Breast epithelium (tissue), 4 donors: Measurements from ENCODE around the gene NUDT1. TPM values are rescaled to one million over a fixed set of nuclear protein-coding genes. Genes with fewer than 3 reads are reported as not detected.

ENCODE experiments used
- DNase-seq, 2 donors: peaks; one replicate each; pipeline ENCODE4 v3.0.0-alpha.2; 2019; ENCODE audit warnings: low spot score in 2 of 2
- H3K27ac ChIP-seq, 2 donors: fragments of 200-600 bp; sonication (generic) in 1 of 2; one replicate each; pipeline ENCODE4 v1.5.1; 2016 to 2019; ENCODE audit warnings: mild to moderate bottlenecking in 1 of 2
- H3K27me3 ChIP-seq, 2 donors: fragments of 200-600 bp; sonication (generic) in 1 of 2; one replicate each; pipeline versions ENCODE4 v1.5.1 to v1.6.0; 2017 to 2019; ENCODE audit warnings: control low read depth in 1 of 2, mild to moderate bottlenecking in 1 of 2
- H3K36me3 ChIP-seq: fragments of 200-600 bp; one replicate; pipeline ENCODE4 v1.5.1; 2019
- H3K4me1 ChIP-seq, 2 donors: fragments of 200-600 bp; sonication (generic); one replicate each; pipeline ENCODE4 v1.5.1; 2016 to 2019; ENCODE audit warnings: control low read depth in 1 of 2
- H3K4me3 ChIP-seq, 3 donors: fragments of 200-600 bp; sonication (generic); 1 replicate in 2 of 3; 2 replicates in 1 of 3; pipeline ENCODE4 v1.5.1; 2016 to 2019; ENCODE audit warnings: mild to moderate bottlenecking in 3 of 3, moderate library complexity in 2 of 3
- H3K9me3 ChIP-seq, 2 donors: fragments of 200-600 bp; sonication (generic) in 1 of 2; one replicate each; pipeline ENCODE4 v1.5.1; 2016 to 2019; ENCODE audit warnings: control low read depth in 1 of 2
- CTCF ChIP-seq, 3 donors: fragments of 450-650 bp; IDR thresholded peaks; one replicate each; pipeline ENCODE4 v1.5.1; 2016 to 2017; ENCODE audit warnings: antibody characterized with exemption in 3 of 3, mild to moderate bottlenecking in 3 of 3, moderate library complexity in 3 of 3
- POLR2A ChIP-seq: fragments of 450-650 bp; IDR thresholded peaks from one replicate; pipeline ENCODE4 v1.6.1; 2016; ENCODE audit warnings: antibody characterized with exemption, mild to moderate bottlenecking, moderate library complexity
- POLR2AphosphoS5 ChIP-seq, 3 donors: sonication (generic); formaldehyde crosslinking; IDR thresholded peaks; one replicate each; pipeline ENCODE4 v1.6.1; 2017; ENCODE audit warnings: antibody characterized with exemption in 3 of 3
- intact Hi-C: fragments of 100-400 bp; cut with DNase I; formaldehyde crosslinking; loops from one replicate; pipeline ENCODE4 v1.15.1; 2023; ENCODE audit warnings: low total_unique reads
- total RNA-seq, 3 donors: library from RNA; depleted of rRNA; stranded (reverse); fragments of >200 nt; gene quantifications; one replicate each; pipeline ENCODE4 v1.1.0, GENCODE V29; 2016

The NUDT1 gene
- total RNA-seq, 3 donors from 2014 or later = 13.3 to 28.5 (median 18.0) TPM

- Histone ChIP-seq H3K27me3 (no peaks in the 10 kb centered on the region), H3K4me3 (no peak overlapping the region), H3K27ac (no peak overlapping the region), H3K9me3 (no peaks in the 10 kb centered on the region), H3K4me1 (no peaks in the 10 kb centered on the region), H3K36me3 (no peaks in the 10 kb centered on the region)
- DNase-seq = no peak
- TF ChIP-seq POLR2A = no peak
- no peak for TF ChIP-seq POLR2AphosphoS5 (IDR thresholded peaks at IDR 0.05)
- no peak for TF ChIP-seq CTCF (IDR thresholded peaks at IDR 0.05)
- intact Hi-C loops = no loop called here
These were observed 47.1 kb downstream of the NUDT1 start for GRCh38 chr7:2289111-2289586.

GRCh38 chr7:2289621-2290020, 47.6 kb downstream of the NUDT1 start:
- H3K27me3 ChIP-seq = no peaks in the 10 kb centered on the region
- H3K4me3 ChIP-seq = no peak overlapping the region
- H3K36me3 ChIP-seq = no peaks in the 10 kb centered on the region
- no peak for DNase-seq
- H3K27ac ChIP-seq = no peak overlapping the region
- intact Hi-C loops = no loop called here
- H3K9me3 ChIP-seq = no peaks in the 10 kb centered on the region
- TF ChIP-seq POLR2A (no peak), POLR2AphosphoS5 (IDR thresholded peaks at IDR 0.05) (no peak), CTCF (IDR thresholded peaks at IDR 0.05) (no peak)
- no peaks in the 10 kb centered on the region for H3K4me1 ChIP-seq

- intact Hi-C loops = no loop called here
- TF ChIP-seq CTCF (IDR thresholded peaks at IDR 0.05) (no peak), POLR2AphosphoS5 (IDR thresholded peaks at IDR 0.05) (no peak)
- no peaks in the 10 kb centered on the region for H3K36me3 ChIP-seq
- H3K27me3 ChIP-seq = no peaks in the 10 kb centered on the region
- no peak overlapping the region for H3K27ac ChIP-seq
- no peaks in the 10 kb centered on the region for H3K9me3 ChIP-seq
- no peak for DNase-seq
- H3K4me3 ChIP-seq = no peak overlapping the region
- H3K4me1 ChIP-seq = no peaks in the 10 kb centered on the region
These were observed 48.9 kb downstream of the NUDT1 start for GRCh38 chr7:2290877-2291276.

- no peak for DNase-seq
- intact Hi-C loops = no loop called here
- no peaks in the 10 kb centered on the region for H3K9me3 ChIP-seq
- no peak overlapping the region for H3K27ac ChIP-seq
- H3K27me3 ChIP-seq = no peaks in the 10 kb centered on the region
- H3K36me3 ChIP-seq = no peaks in the 10 kb centered on the region
- no peak overlapping the region for H3K4me3 ChIP-seq
- TF ChIP-seq CTCF (IDR thresholded peaks at IDR 0.05) (no peak), POLR2A (no peak), POLR2AphosphoS5 (IDR thresholded peaks at IDR 0.05) (no peak)
- H3K4me1 ChIP-seq = no peaks in the 10 kb centered on the region
These were observed 54.1 kb downstream of the NUDT1 start for GRCh38 chr7:2295936-2296620.

GRCh38 chr7:2296832-2297231, 54.8 kb downstream of the NUDT1 start:
- Histone ChIP-seq H3K36me3 (no peaks in the 10 kb centered on the region), H3K27ac (no peak overlapping the region), H3K4me1 (no peaks in the 10 kb centered on the region), H3K9me3 (no peaks in the 10 kb centered on the region), H3K27me3 (no peaks in the 10 kb centered on the region), H3K4me3 (no peak overlapping the region)
- intact Hi-C loops = no loop called here
- TF ChIP-seq CTCF (IDR thresholded peaks at IDR 0.05) (no peak), POLR2A (no peak), POLR2AphosphoS5 (IDR thresholded peaks at IDR 0.05) (no peak)
- DNase-seq = no peak
